HepG2 (cell line): ENCODE data around the gene TUBE1. TPM values are rescaled to one million over a fixed set of nuclear protein-coding genes. Genes with fewer than 3 reads are reported as not detected.

Source experiments
- ATAC-seq: fragments of 200-7000 bp; cut with Tn5 transposase; 3 replicates; pipeline ENCODE4 v1.9.1; 2020; ENCODE audit warnings: mild to moderate bottlenecking, moderate library complexity
- BruUV-seq: library from RNA; stranded (reverse); fragments of 400-500 nt; replicated peaks from 2 replicates; lab custom pipeline; 2021; lab: Mats Ljungman, UMichigan
- CTCF ChIA-PET: fragments of 300-600 bp; formaldehyde crosslinking; extraction: SDS; loops from one replicate; lab custom pipeline; 2021; ENCODE audit warnings: low total read pairs, inconsistent platforms, low intra/inter-chr PET ratio; lab: Yijun Ruan, JAX
- POLR2A ChIA-PET: fragments of 350-600 bp; sonication (Branson Sonifier 250); formaldehyde crosslinking; loops from one replicate; lab custom pipeline; 2020; ENCODE audit warnings: antibody characterized with exemption, inconsistent platforms; lab: Yijun Ruan, JAX
- DNase-seq: peaks from one replicate; pipeline ENCODE4 v3.0.0-alpha.2; 2015; ENCODE audit warnings: low spot score
- FAIRE-seq: peaks from 3 replicates; lab custom pipeline; 2011; peaks lifted over from hg19 to GRCh38; lab: Jason Lieb, UNC
- H2AFZ ChIP-seq: one replicate; pipeline ENCODE4 v1.6.1; 2011; ENCODE audit warnings: low read length, inconsistent platforms
- H3K27ac ChIP-seq: fragments of 300-600 bp; 3 replicates; pipeline ENCODE4 v1.8.0; 2011; ENCODE audit warnings: mixed run types, mild to moderate bottlenecking, mixed read lengths, low read length, inconsistent platforms; ENCODE audit not compliant: insufficient read depth; ENCODE audit errors: extremely low read length
- H3K27me3 ChIP-seq, 2 experiments: fragments of 200-600 bp in 1 of 2; 2 replicates in 1 of 2; 3 replicates in 1 of 2; pipeline versions ENCODE4 v1.6.0 to v1.8.0; 2011; ENCODE audit warnings: low read length in 2 of 2, mild to moderate bottlenecking in 2 of 2, moderate library complexity in 2 of 2, inconsistent platforms in 1 of 2; ENCODE audit not compliant: insufficient read depth in 2 of 2, control insufficient read depth in 1 of 2
- H3K36me3 ChIP-seq, 2 experiments: fragments of 200-600 bp in 1 of 2; replicated peaks in 1 of 2; 2 replicates in 1 of 2; 3 replicates in 1 of 2; pipeline versions ENCODE4 v1.5.1 to v1.8.0; 2011; ENCODE audit warnings: low read length in 2 of 2, inconsistent platforms in 1 of 2; ENCODE audit not compliant: insufficient read depth in 2 of 2, control insufficient read depth in 1 of 2
- H3K4me1 ChIP-seq: 2 replicates; pipeline ENCODE4 v1.5.1; 2012; ENCODE audit warnings: low read length, inconsistent platforms; ENCODE audit not compliant: insufficient read depth
- H3K4me2 ChIP-seq: 2 replicates; pipeline ENCODE4 v1.6.0; 2011; ENCODE audit warnings: low read depth, low read length, inconsistent platforms
- H3K4me3 ChIP-seq, 3 experiments: fragments of 200-600 bp in 1 of 3; sonication (generic), shearing (Covaris generic) in 1 of 3; replicated peaks in 1 of 3; 2 replicates each; pipeline ENCODE4 v1.5.1; 2011 to 2016; ENCODE audit warnings: low read length in 3 of 3, inconsistent platforms in 2 of 3, low read depth in 2 of 3, mild to moderate bottlenecking in 2 of 3, control low read depth in 1 of 3, mixed read lengths in 1 of 3; ENCODE audit not compliant: insufficient read depth in 1 of 3
- H3K79me2 ChIP-seq: one replicate; pipeline ENCODE4 v1.6.1; 2011; ENCODE audit warnings: low read length, inconsistent platforms; ENCODE audit not compliant: insufficient read depth
- H3K9ac ChIP-seq: 2 replicates; pipeline ENCODE4 v1.6.0; 2011; ENCODE audit warnings: mild to moderate bottlenecking, low read depth, low read length, inconsistent platforms; ENCODE audit not compliant: insufficient read depth
- H3K9me3 ChIP-seq: 2 replicates; pipeline ENCODE4 v1.5.1; 2012; ENCODE audit warnings: mild to moderate bottlenecking, low read length
- H4K20me1 ChIP-seq: 2 replicates; pipeline ENCODE4 v1.6.0; 2011; ENCODE audit warnings: inconsistent platforms, mild to moderate bottlenecking, low read length, moderate library complexity; ENCODE audit not compliant: insufficient read depth
- CBX2 ChIP-seq, 2 experiments: fragments of 200-600 bp in 1 of 2; sonication (generic); formaldehyde crosslinking in 1 of 2; IDR thresholded peaks; 2 replicates each; pipeline versions ENCODE4 v1.7.0 to v1.8.1; 2018 to 2022; ENCODE audit warnings: low read depth in 2 of 2, low read length in 1 of 2, mild to moderate bottlenecking in 1 of 2, missing genetic modification reagents in 1 of 2
- ISX ChIP-seq: sonication (generic); formaldehyde crosslinking; conservative IDR thresholded peaks from 2 replicates; pipeline ENCODE4 v1.5.0; 2020; ENCODE audit warnings: missing genetic modification reagents
- PAX8 ChIP-seq: sonication (generic); formaldehyde crosslinking; IDR thresholded peaks from 2 replicates; pipeline ENCODE4 v1.8.0; 2022; ENCODE audit warnings: mild to moderate bottlenecking, missing genetic modification reagents, borderline replicate concordance
- RCOR2 ChIP-seq: IDR thresholded peaks from 2 replicates; pipeline ENCODE4 v1.6.1; 2016; ENCODE audit warnings: missing biosample characterization, missing genetic modification reagents
- ZKSCAN5 ChIP-seq: sonication (generic); formaldehyde crosslinking; IDR thresholded peaks from 2 replicates; pipeline ENCODE4 v1.5.1; 2020; ENCODE audit warnings: mild to moderate bottlenecking, missing genetic modification reagents
- ZZZ3 ChIP-seq: sonication (generic); formaldehyde crosslinking; IDR thresholded peaks from 2 replicates; pipeline ENCODE4 v1.4.0; 2020; ENCODE audit warnings: missing genetic modification reagents, mild to moderate bottlenecking, borderline replicate concordance
- WGBS: methylation state at CpG from one replicate; pipeline ENCODE4 v1.1.6; 2017; ENCODE audit warnings: low lambda C conversion rate; 5-methylcytosine and 5-hydroxymethylcytosine counted together
- in situ Hi-C: cut with HindIII; loops from 2 replicates; pipeline ENCODE4 v1.10.0; 2017; ENCODE audit warnings: low pct_unique_long_range_greater_than_20kb; ENCODE audit not compliant: extremely low pct_ligation_motif_present
- intact Hi-C: fragments of 100-400 bp; cut with micrococcal nuclease; formaldehyde crosslinking; loops from one replicate; pipeline ENCODE4 v1.10.0; 2022; ENCODE audit not compliant: unreplicated experiment
- polyA plus RNA-seq, 8 experiments: library from polyadenylated mRNA; depleted of rRNA in 3 of 8; stranded (reverse) in 7 of 8; unstranded in 1 of 8; fragments of >200 nt; fragmentation: Illumina TruSeq in 4 of 8; extraction: Trizol in 4 of 8; gene quantifications; 2 replicates each; pipeline versions ENCODE4 v1.2.1 to v1.2.3, GENCODE V29; 2011 to 2016; ENCODE audit warnings: low read depth in 4 of 8, missing spikeins in 1 of 8, mixed read lengths in 1 of 8; ENCODE audit not compliant: insufficient read depth in 1 of 8
- total RNA-seq, 5 experiments: library from RNA; depleted of rRNA; stranded (reverse); fragments of >200 nt; fragmentation: Illumina TruSeq; extraction: Trizol; gene quantifications; 2 replicates each; pipeline ENCODE4 v1.2.3, GENCODE V29; 2016; ENCODE audit warnings: low read depth in 1 of 5
- TF ChIP-seq, protein P1 (sequence below): sonication (generic); formaldehyde crosslinking; IDR thresholded peaks from 2 replicates; pipeline ENCODE4 v1.4.0; 2020; ENCODE audit warnings: mild to moderate bottlenecking, missing genetic modification reagents

The TUBE1 gene
- total and polyA plus RNA-seq, 2 of the 13 experiments (the other 11 are each of a cell fraction or from before 2014, with no cell fraction given), result 17.3 to 22.6 TPM

- H3K4me2 ChIP-seq, result no peak overlapping the region
- POLR2A ChIA-PET, result no interaction called here
- H3K9ac ChIP-seq, result no peak overlapping the region
- DNase-seq (no peak), ATAC-seq (no peak)
- H4K20me1 ChIP-seq, result no peaks in the 10 kb centered on the region
- in situ Hi-C loops (no loop called here), intact Hi-C loops (no loop called here)
- no peaks in the 10 kb centered on the region for H3K9me3 ChIP-seq
- no peak overlapping the region for H3K27ac ChIP-seq
- H3K4me3 ChIP-seq, result no peak overlapping the region
- no TSS peak for BruUV-seq
- H3K4me1 ChIP-seq, result peaks cover 10% of the 10 kb centered on the region; the same call in 1 of the 2 replicates
- TF ChIP-seq CBX2 (IDR thresholded peaks at IDR 0.05; ENCODE audit: low read depth, low read length) (no peak), CBX2 (CRISPR knock-in tag; IDR thresholded peaks at IDR 0.05; ENCODE audit: low read depth) (no peak), ZZZ3 (CRISPR knock-in tag) (no peak)
- TF ChIP-seq, all 625 proteins: peak for 0
- CTCF ChIA-PET, result no interaction called here
- no peaks in the 10 kb centered on the region for H3K36me3 ChIP-seq
- H3K79me2 ChIP-seq, result no peaks in the 10 kb centered on the region
- no peak overlapping the region for H2AFZ ChIP-seq
- no peak for FAIRE-seq
- H3K27me3 ChIP-seq, result no peaks in the 10 kb centered on the region
- WGBS, result 11% methylated on average over 4 of the region's 4 CpGs
Observed at GRCh38 chr6:112058243-112059032, 28.8 kb downstream of the TUBE1 start.

DNA sequence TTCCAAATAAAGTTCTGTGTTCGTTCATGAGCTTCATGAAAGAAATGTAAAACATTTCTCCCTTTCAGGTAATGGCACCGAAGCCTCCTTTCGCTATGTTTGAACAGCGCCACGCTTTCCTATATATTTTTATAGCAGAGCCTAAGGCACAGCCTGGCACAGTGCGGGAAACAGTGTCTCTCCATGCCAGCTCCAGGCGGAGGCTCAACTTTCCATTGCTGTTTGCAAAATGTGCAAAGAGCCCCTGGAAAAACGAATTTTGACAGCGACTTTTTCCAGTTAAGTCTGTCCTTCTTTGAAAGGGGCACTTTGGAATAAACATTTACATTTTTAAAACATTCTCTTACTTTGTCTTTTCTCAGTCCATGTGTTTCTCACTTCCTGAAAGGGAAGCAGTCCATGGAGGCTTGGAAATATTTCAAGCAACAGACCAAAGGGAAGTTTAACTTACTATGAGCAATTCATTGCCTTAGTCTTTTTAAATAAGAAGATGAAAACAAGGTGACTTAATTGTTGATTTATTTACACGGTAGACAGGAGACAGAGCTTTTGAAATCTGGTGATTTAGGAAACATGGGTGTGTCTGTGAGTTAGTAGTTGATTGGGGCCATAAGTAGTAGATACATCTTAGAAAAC is 32.6 kb downstream of the TUBE1 start:
- Histone ChIP-seq H2AFZ (no peak overlapping the region), H3K4me3 (no peak overlapping the region), H3K79me2 (no peaks in the 10 kb centered on the region), H3K9ac (no peak overlapping the region), H3K4me1 (peaks cover 12% of the 10 kb centered on the region; the same call in 1 of the 2 replicates), H3K27ac (no peak overlapping the region), H3K36me3 (no peaks in the 10 kb centered on the region), H3K9me3 (no peaks in the 10 kb centered on the region), H3K4me2 (peak overlapping the region; percentile 74), H4K20me1 (no peaks in the 10 kb centered on the region), H3K27me3 (peaks cover 0 to 11% of the 10 kb centered on the region in 2 experiments; a peak in 2 of 5 replicates)
- 58% methylated on average over 10 of the region's 10 CpGs for WGBS
- intact Hi-C loops, result no loop called here
- no peak for DNase-seq
- ChIA-PET POLR2A (no interaction called here), CTCF (no interaction called here)
- in situ Hi-C loops, result no loop called here
- no peak for FAIRE-seq
- ATAC-seq, result peak; percentile 22; the same call in 1 of the 3 replicates
- no TSS peak for BruUV-seq
- no peak for TF ChIP-seq ZKSCAN5
- TF ChIP-seq PAX8 (CRISPR knock-in tag), result no peak
- no peak for TF ChIP-seq RCOR2
- TF ChIP-seq, protein P1, sequence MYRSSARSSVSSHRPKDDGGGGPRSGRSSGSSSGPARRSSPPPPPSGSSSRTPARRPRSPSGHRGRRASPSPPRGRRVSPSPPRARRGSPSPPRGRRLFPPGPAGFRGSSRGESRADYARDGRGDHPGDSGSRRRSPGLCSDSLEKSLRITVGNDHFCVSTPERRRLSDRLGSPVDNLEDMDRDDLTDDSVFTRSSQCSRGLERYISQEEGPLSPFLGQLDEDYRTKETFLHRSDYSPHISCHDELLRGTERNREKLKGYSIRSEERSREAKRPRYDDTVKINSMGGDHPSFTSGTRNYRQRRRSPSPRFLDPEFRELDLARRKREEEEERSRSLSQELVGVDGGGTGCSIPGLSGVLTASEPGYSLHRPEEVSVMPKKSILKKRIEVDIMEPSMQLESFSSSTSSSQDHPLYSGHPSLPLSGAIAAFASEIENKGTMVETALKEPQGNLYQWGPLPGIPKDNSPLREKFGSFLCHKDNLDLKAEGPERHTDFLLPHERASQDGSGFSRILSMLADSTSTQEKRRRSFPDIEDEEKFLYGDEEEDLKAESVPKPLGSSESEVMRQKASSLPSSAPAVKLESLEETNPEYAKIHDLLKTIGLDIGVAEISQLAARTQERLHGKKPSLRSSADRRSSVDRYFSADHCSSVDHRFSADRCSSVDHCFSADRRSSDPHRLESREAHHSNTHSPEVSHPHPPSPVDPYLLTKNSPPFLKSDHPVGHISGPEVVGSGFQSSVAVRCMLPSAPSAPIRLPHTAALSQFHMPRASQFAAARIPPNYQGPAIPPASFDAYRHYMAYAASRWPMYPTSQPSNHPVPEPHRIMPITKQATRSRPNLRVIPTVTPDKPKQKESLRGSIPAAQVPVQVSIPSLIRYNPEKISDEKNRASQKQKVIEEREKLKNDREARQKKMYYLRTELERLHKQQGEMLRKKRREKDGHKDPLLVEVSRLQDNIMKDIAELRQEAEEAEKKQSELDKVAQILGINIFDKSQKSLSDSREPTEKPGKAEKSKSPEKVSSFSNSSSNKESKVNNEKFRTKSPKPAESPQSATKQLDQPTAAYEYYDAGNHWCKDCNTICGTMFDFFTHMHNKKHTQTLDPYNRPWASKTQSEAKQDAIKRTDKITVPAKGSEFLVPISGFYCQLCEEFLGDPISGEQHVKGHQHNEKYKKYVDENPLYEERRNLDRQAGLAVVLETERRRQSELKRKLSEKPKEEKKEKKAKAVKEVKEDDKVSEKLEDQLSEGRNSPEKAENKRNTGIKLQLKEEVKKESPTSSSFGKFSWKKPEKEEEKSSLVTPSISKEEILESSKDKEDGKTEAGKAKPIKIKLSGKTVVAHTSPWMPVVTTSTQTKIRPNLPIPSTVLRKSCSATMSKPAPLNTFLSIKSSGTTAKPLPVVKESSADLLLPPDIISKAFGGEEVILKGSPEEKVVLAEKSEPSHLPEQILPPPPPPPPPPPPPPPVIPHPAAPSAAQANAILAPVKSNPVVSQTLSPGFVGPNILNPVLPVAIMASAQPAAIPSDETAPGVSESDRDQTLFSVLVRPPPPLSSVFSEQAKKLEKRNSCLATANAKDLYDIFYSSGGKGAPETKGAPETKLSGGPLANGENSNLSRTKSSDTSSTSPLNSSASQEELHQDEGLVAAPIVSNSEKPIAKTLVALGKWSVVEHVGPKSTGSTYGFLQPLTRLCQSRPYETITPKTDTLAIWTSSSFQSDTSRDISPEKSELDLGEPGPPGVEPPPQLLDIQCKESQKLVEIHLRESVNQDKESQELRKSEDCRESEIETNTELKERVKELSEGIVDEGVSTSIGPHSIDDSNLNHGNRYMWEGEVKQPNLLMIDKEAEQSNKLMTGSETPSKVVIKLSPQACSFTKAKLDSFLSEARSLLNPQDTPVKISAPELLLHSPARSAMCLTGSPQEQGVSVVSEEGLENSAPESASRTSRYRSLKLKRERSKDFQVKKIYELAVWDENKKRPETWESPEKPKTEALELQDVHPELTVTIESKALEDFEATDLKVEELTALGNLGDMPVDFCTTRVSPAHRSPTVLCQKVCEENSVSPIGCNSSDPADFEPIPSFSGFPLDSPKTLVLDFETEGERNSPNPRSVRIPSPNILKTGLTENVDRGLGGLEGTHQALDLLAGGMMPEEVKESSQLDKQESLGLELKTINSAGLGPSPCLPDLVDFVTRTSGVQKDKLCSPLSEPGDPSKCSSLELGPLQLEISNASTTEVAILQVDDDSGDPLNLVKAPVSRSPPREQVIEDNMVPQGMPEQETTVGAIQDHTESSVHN (CRISPR knock-in tag), result no peak
- TF ChIP-seq ISX, result no peak
